Osteoblast (primary cell): ENCODE results near the gene TRIL. TPM values are rescaled to one million over a fixed set of nuclear protein-coding genes. Genes with fewer than 3 reads are reported as not detected.

Source experiments
- DNase-seq: peaks from one replicate; pipeline ENCODE4 v3.0.0; 2011; ENCODE audit warnings: low spot score, mixed read lengths; ENCODE audit not compliant: insufficient read length; ENCODE audit errors: missing footprints
- H2AFZ ChIP-seq: 2 replicates; pipeline ENCODE4 v1.6.0; 2011; ENCODE audit warnings: mild to moderate bottlenecking, low read length
- H3K27ac ChIP-seq: 2 replicates; pipeline ENCODE4 v1.5.1; 2011; ENCODE audit warnings: mild to moderate bottlenecking, low read depth, low read length, moderate library complexity
- H3K27me3 ChIP-seq: 2 replicates; pipeline ENCODE4 v1.6.0; 2012; ENCODE audit warnings: mild to moderate bottlenecking, control low read depth, inconsistent platforms, low read length, moderate library complexity; ENCODE audit not compliant: insufficient read depth
- H3K36me3 ChIP-seq: 2 replicates; pipeline ENCODE4 v1.5.1; 2011; ENCODE audit warnings: mild to moderate bottlenecking, low read length, control low read depth, moderate library complexity; ENCODE audit not compliant: insufficient read depth
- H3K4me1 ChIP-seq: 2 replicates; pipeline ENCODE4 v1.5.1; 2011; ENCODE audit warnings: mild to moderate bottlenecking, low read length, control low read depth, moderate library complexity; ENCODE audit not compliant: insufficient read depth
- H3K4me2 ChIP-seq: 2 replicates; pipeline ENCODE4 v1.6.0; 2011; ENCODE audit warnings: mild to moderate bottlenecking, low read length; ENCODE audit not compliant: insufficient read depth
- H3K4me3 ChIP-seq: fragments of 200-600 bp; sonication (generic); 3 replicates; pipeline ENCODE4 v1.5.1; 2012; ENCODE audit warnings: mild to moderate bottlenecking, low read length, inconsistent platforms; ENCODE audit not compliant: insufficient read depth
- H3K79me2 ChIP-seq: 2 replicates; pipeline ENCODE4 v1.6.0; 2012; ENCODE audit warnings: mild to moderate bottlenecking, low read length, control low read depth, inconsistent platforms; ENCODE audit not compliant: insufficient read depth
- H3K9me3 ChIP-seq: 2 replicates; pipeline ENCODE4 v1.5.1; 2011; ENCODE audit warnings: low read depth, low read length, control low read depth
- H4K20me1 ChIP-seq: 2 replicates; pipeline ENCODE4 v1.6.0; 2012; ENCODE audit warnings: mild to moderate bottlenecking, low read length, control low read depth; ENCODE audit not compliant: insufficient read depth
- total RNA-seq: library from RNA; depleted of rRNA; stranded (reverse); fragments of >200 nt; gene quantifications from 2 replicates; pipeline ENCODE4 v1.2.3, GENCODE V29; 2012
- TF ChIP-seq, protein P1 (sequence below): IDR thresholded peaks from 2 replicates; pipeline ENCODE4 v1.5.1; 2011; ENCODE audit warnings: mild to moderate bottlenecking, low read depth, low read length, moderate library complexity; ENCODE audit errors: extremely low read depth

Gene TRIL
- total RNA-seq, 1 donor = 0.36 TPM

DNA sequence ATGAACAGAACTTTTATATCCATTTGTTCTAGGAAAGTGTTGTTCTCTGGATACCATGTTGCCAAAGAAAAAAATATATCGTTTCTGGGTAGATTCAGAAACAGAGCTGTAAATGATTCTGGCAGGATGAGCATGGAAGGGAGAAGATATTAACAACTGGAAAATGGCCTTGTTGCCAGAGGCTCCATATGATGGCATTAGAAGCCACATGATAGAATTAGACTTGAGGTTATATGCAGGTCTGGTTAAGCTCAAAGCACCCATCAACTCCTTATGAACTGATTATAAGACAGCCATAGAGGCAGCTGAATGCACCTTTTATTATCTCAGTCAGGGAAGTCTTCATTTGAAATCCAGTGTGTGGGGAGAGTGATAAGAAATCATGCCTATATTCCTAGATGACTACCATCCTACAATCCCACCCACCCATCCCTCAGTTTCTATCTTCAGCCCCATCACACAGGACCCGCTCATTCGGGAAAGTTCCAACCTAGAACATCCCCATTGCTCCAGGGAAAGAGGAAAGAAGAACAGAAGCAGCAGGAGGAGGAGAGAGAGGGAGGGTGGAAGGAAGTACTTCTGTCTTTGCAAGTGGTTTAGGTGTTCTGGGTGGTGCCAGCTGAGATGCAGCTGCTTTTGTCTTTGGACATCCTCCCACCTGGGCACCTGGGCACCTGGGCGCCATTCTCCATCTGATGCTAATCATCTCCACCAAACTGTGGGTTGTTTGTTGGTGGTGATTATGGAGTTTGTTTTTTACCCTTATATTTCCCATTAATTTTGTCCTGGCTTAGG, 25.5 kb upstream of the TRIL start:
- no peaks in the 10 kb centered on the region for H3K79me2 ChIP-seq
- no peak overlapping the region for H3K4me2 ChIP-seq
- no peaks in the 10 kb centered on the region for H3K27me3 ChIP-seq
- no peak for DNase-seq
- no peak overlapping the region for H2AFZ ChIP-seq
- H4K20me1 ChIP-seq = no peaks in the 10 kb centered on the region
- TF ChIP-seq, protein P1, sequence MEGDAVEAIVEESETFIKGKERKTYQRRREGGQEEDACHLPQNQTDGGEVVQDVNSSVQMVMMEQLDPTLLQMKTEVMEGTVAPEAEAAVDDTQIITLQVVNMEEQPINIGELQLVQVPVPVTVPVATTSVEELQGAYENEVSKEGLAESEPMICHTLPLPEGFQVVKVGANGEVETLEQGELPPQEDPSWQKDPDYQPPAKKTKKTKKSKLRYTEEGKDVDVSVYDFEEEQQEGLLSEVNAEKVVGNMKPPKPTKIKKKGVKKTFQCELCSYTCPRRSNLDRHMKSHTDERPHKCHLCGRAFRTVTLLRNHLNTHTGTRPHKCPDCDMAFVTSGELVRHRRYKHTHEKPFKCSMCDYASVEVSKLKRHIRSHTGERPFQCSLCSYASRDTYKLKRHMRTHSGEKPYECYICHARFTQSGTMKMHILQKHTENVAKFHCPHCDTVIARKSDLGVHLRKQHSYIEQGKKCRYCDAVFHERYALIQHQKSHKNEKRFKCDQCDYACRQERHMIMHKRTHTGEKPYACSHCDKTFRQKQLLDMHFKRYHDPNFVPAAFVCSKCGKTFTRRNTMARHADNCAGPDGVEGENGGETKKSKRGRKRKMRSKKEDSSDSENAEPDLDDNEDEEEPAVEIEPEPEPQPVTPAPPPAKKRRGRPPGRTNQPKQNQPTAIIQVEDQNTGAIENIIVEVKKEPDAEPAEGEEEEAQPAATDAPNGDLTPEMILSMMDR = no peak
- H3K9me3 ChIP-seq = no peaks in the 10 kb centered on the region
- no peak overlapping the region for H3K4me3 ChIP-seq
- no peaks in the 10 kb centered on the region for H3K36me3 ChIP-seq
- no peak overlapping the region for H3K27ac ChIP-seq
- H3K4me1 ChIP-seq = peaks cover 19% of the 10 kb centered on the region

DNA sequence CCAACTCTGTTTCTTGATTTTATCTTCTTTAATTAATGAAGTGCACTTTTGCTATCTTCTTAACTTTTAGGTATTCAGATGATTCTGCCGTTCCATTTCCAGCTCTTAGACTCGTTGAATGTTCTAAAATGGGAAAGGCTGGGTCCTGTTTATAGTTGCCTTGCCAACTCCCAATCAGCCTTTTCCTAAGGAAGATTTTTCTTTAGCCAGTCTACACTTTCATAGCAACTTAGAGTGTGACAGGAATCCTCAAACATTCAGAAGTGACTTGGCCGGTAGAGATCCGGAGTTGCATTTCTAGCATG, 23.0 kb upstream of the TRIL start:
- TF ChIP-seq, protein P1 = no peak
- Histone ChIP-seq H3K9me3 (no peaks in the 10 kb centered on the region), H3K79me2 (no peaks in the 10 kb centered on the region), H2AFZ (no peak overlapping the region), H3K27me3 (peaks cover 2% of the 10 kb centered on the region), H4K20me1 (no peaks in the 10 kb centered on the region), H3K36me3 (no peaks in the 10 kb centered on the region), H3K27ac (no peak overlapping the region), H3K4me2 (no peak overlapping the region), H3K4me3 (no peak overlapping the region), H3K4me1 (peaks cover 5% of the 10 kb centered on the region)
- DNase-seq = no peak

DNA sequence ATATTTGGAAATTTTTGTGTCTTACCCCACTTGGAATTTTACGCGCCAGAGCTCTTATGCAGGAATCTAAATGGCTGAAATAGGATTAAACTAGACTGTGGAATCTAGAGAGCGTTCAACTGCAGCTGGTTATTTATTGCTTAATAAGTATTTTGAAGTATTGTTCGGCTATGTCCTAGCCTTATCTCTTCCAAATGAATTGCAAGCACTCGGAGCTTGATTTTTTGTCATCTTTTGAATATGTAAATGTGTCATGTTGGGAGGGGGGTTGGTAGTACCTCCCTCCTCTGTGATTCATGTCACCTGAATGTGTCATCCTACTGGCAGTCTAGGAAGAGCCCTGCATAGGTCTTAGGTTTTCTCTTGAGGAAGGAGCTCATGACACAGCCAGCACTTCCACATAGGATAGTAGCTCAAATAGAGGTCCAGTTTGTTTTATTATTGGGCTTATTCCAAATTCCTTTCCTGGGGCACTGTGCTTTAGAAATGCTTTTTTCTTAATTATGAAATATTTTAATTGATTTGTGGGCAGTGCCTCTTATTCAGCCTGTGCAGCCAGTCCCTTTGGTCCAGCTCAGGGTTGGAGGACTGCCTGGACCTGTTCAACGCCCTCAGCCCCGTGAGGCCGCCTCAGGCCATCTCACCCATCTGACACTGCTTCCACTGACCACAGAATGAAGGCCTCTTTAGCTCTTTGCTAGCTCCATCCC, 22.5 kb upstream of the TRIL start:
- TF ChIP-seq, protein P1 = no peak
- no peaks in the 10 kb centered on the region for H3K79me2 ChIP-seq
- no peak for DNase-seq
- H3K4me3 ChIP-seq = no peak overlapping the region
- H3K27me3 ChIP-seq = peaks cover 2% of the 10 kb centered on the region
- H2AFZ ChIP-seq = no peak overlapping the region
- no peaks in the 10 kb centered on the region for H4K20me1 ChIP-seq
- H3K27ac ChIP-seq = no peak overlapping the region
- H3K9me3 ChIP-seq = no peaks in the 10 kb centered on the region
- H3K4me2 ChIP-seq = no peak overlapping the region
- H3K36me3 ChIP-seq = no peaks in the 10 kb centered on the region
- peaks cover 5% of the 10 kb centered on the region for H3K4me1 ChIP-seq

DNA sequence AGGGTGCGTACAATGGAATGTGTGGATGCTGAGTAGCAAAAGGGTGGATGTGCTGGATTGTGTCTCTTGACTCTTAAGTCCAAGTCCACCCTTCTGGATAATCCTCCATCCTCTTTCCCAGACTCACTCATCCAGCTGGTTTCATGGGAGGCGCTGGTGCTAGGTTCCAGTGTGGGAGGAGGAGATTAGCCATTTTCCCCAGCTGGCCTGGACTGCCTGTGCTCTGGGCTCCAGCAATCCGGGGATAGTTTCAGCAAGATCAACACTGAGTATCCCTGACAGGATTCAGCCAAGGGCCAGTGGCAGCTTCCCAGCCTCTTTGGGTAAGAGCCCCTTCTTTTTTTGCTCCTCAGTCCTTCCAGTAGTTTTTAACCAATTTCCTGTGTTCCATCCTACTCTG, 21.6 kb upstream of the TRIL start:
- Histone ChIP-seq H3K9me3 (no peaks in the 10 kb centered on the region), H3K4me2 (no peak overlapping the region), H3K4me3 (no peak overlapping the region), H3K27ac (no peak overlapping the region), H3K27me3 (peaks cover 5% of the 10 kb centered on the region), H2AFZ (no peak overlapping the region), H4K20me1 (no peaks in the 10 kb centered on the region), H3K36me3 (no peaks in the 10 kb centered on the region), H3K79me2 (no peaks in the 10 kb centered on the region), H3K4me1 (peaks cover 2% of the 10 kb centered on the region)
- TF ChIP-seq, protein P1 = no peak
- no peak for DNase-seq
